ENCODE data around the gene BCL6B. TPM values are rescaled to one million over a fixed set of nuclear protein-coding genes. Genes with fewer than 3 reads are reported as not detected.

Gene BCL6B
- total RNA-seq, 1 experiment from 2014 or later, result 0.18 TPM

GRCh38 chr17:6981426-6981825, 41.4 kb upstream of the BCL6B start:
- H3K27ac ChIP-seq (ENCODE audit: low read length), result no peak overlapping the region
- BruUV-seq (replicated peaks), result no TSS peak
- ATAC-seq (no peak), DNase-seq (ENCODE audit: low read depth, low spot score) (no peak)
- no peaks in the 10 kb centered on the region for H3K4me1 ChIP-seq (ENCODE audit: control insufficient read depth, insufficient read depth, low read length)
- intact Hi-C loops (cut with micrococcal nuclease; ENCODE audit: unreplicated experiment) (no loop called here), in situ Hi-C loops (cut with HindIII; ENCODE audit: low pct_unique_long_range_greater_than_20kb, low sequenced_read_pairs) (no loop called here)
- H3K27me3 ChIP-seq (ENCODE audit: control insufficient read depth, insufficient read depth, low read length), result no peaks in the 10 kb centered on the region
- ChIA-PET CTCF (interaction anchor here (0.7 kb wide), 1 partner anchor 1416 kb away, joined by 6 read pairs; no protein-coding TSS in a partner anchor), POLR2A (no interaction called here)
- H3K36me3 ChIP-seq (ENCODE audit: control insufficient read depth, insufficient read depth, low read length), result no peaks in the 10 kb centered on the region
- TF ChIP-seq CTCF (IDR thresholded peaks at IDR 0.05), result no peak
- TF ChIP-seq SIN3A (IDR thresholded peaks at IDR 0.05; ENCODE audit: borderline replicate concordance, insufficient read depth, low read depth, low read length), result no peak
- no peak for TF ChIP-seq POLR2AphosphoS5 (IDR thresholded peaks at IDR 0.05; ENCODE audit: low read depth, low read length)
- TF ChIP-seq REST (IDR thresholded peaks at IDR 0.05; ENCODE audit: insufficient read depth in 1 of 2, low read depth in 2 of 2, low read length in 1 of 2), result no peak
- TF ChIP-seq TCF7L2 (IDR thresholded peaks at IDR 0.05; ENCODE audit: low read depth, low read length), result no peak
- no peak overlapping the region for H3K4me3 ChIP-seq (ENCODE audit: low read depth in 2 of 2, low read length in 2 of 2)
- no peaks in the 10 kb centered on the region for H3K9me3 ChIP-seq (ENCODE audit: control insufficient read depth, insufficient read depth, low read depth, low read length)

- intact Hi-C loops (cut with micrococcal nuclease; ENCODE audit: unreplicated experiment) (no loop called here), in situ Hi-C loops (cut with HindIII; ENCODE audit: low pct_unique_long_range_greater_than_20kb, low sequenced_read_pairs) (no loop called here)
- BruUV-seq (replicated peaks), result no TSS peak
- H3K27ac ChIP-seq (ENCODE audit: low read length), result no peak overlapping the region
- H3K9me3 ChIP-seq (ENCODE audit: control insufficient read depth, insufficient read depth, low read depth, low read length), result no peaks in the 10 kb centered on the region
- ATAC-seq (no peak), DNase-seq (ENCODE audit: low read depth, low spot score) (no peak)
- TF ChIP-seq POLR2AphosphoS5 (IDR thresholded peaks at IDR 0.05; ENCODE audit: low read depth, low read length) (no peak), SIN3A (IDR thresholded peaks at IDR 0.05; ENCODE audit: borderline replicate concordance, insufficient read depth, low read depth, low read length) (no peak), TCF7L2 (IDR thresholded peaks at IDR 0.05; ENCODE audit: low read depth, low read length) (no peak), REST (IDR thresholded peaks at IDR 0.05; ENCODE audit: insufficient read depth in 1 of 2, low read depth in 2 of 2, low read length in 1 of 2) (no peak), CTCF (IDR thresholded peaks at IDR 0.05) (no peak)
- CTCF ChIA-PET, result no interaction called here
- no peaks in the 10 kb centered on the region for H3K4me1 ChIP-seq (ENCODE audit: control insufficient read depth, insufficient read depth, low read length)
- POLR2A ChIA-PET, result no interaction called here
- H3K36me3 ChIP-seq (ENCODE audit: control insufficient read depth, insufficient read depth, low read length), result no peaks in the 10 kb centered on the region
- no peaks in the 10 kb centered on the region for H3K27me3 ChIP-seq (ENCODE audit: control insufficient read depth, insufficient read depth, low read length)
- no peak overlapping the region for H3K4me3 ChIP-seq (ENCODE audit: low read depth in 2 of 2, low read length in 2 of 2)
Observed at GRCh38 chr17:6985266-6985665, 37.6 kb upstream of the BCL6B start.

Measured in Panc1 (cell line).